ENCODE measurements around the gene TMPRSS13. TPM values are rescaled to one million over a fixed set of nuclear protein-coding genes. Genes with fewer than 3 reads are reported as not detected.

The TMPRSS13 gene
- total and polyA plus RNA-seq, 2 of the 13 experiments (the other 11 are each of a cell fraction or from before 2014, with no cell fraction given), result not detected

- ChIA-PET POLR2A (no interaction called here), CTCF (ENCODE audit: low intra/inter-chr PET ratio, low total read pairs) (no interaction called here)
- 25% methylated on average over 10 of the region's 10 CpGs for WGBS (ENCODE audit: low lambda C conversion rate)
- in situ Hi-C loops (cut with HindIII; ENCODE audit: extremely low pct_ligation_motif_present, low pct_unique_long_range_greater_than_20kb) (no loop called here), intact Hi-C loops (cut with micrococcal nuclease; ENCODE audit: unreplicated experiment) (no loop called here)
- DNase-seq (ENCODE audit: low spot score) (no peak), ATAC-seq (no peak), FAIRE-seq (no peak)
- no peaks in the 10 kb centered on the region for H3K4me1 ChIP-seq (ENCODE audit: insufficient read depth, low read length)
- no peaks in the 10 kb centered on the region for H3K79me2 ChIP-seq (ENCODE audit: insufficient read depth, low read length)
- H3K27ac ChIP-seq (ENCODE audit: extremely low read length, insufficient read depth, low read length), result no peak overlapping the region
- H3K4me3 ChIP-seq (replicated peaks in 1 of 3; ENCODE audit: insufficient read depth in 1 of 3, low read depth in 2 of 3, low read length in 3 of 3), result no peak overlapping the region
- no TSS peak for BruUV-seq (replicated peaks)
- peaks cover 0 to 5% of the 10 kb centered on the region in 2 experiments; a peak in 1 of 5 replicates for H3K27me3 ChIP-seq (ENCODE audit: control insufficient read depth in 1 of 2, insufficient read depth in 2 of 2, low read length in 2 of 2)
- H3K9me3 ChIP-seq (ENCODE audit: low read length), result no peaks in the 10 kb centered on the region
- TF ChIP-seq RNF219 (CRISPR knock-in tag; IDR thresholded peaks at IDR 0.05) (no peak), ZMAT3 (CRISPR knock-in tag; conservative IDR thresholded peaks at IDR 0.05) (no peak)
- no peak overlapping the region for H3K9ac ChIP-seq (ENCODE audit: insufficient read depth, low read depth, low read length)
- H4K20me1 ChIP-seq (ENCODE audit: insufficient read depth, low read length), result no peaks in the 10 kb centered on the region
- H2AFZ ChIP-seq (ENCODE audit: low read length), result no peak overlapping the region
- H3K4me2 ChIP-seq (ENCODE audit: low read depth, low read length), result no peak overlapping the region
- H3K36me3 ChIP-seq (replicated peaks in 1 of 2; ENCODE audit: control insufficient read depth in 1 of 2, insufficient read depth in 2 of 2, low read length in 2 of 2), result no peaks in the 10 kb centered on the region
Measured at GRCh38 chr11:117961896-117962295, 32.7 kb upstream of the TMPRSS13 start.

DNA sequence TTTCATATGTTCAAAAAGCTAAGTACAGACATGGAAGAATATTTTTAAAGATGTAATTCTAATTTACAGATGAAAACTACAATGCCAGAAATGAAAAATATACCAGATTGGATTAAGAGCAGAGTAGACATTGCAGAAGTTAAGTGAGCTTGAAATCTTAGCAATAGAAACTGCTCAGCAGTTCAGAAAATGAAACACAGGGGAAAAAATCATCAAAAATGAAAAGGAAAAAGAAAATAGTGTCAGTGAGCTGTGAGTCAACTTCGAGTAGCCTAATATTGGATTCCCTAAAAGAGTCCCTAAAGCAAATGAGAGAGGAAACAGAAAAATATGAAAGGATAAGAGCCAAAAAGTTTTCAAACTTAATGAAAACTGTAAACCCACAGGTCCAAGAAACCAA is 31.2 kb upstream of the TMPRSS13 start:
- no peaks in the 10 kb centered on the region for H3K9me3 ChIP-seq (ENCODE audit: low read length)
- POLR2A ChIA-PET, result no interaction called here
- DNase-seq (ENCODE audit: low spot score), result no peak
- H2AFZ ChIP-seq (ENCODE audit: low read length), result no peak overlapping the region
- H3K4me3 ChIP-seq (replicated peaks in 1 of 3; ENCODE audit: insufficient read depth in 1 of 3, low read depth in 2 of 3, low read length in 3 of 3), result no peak overlapping the region
- no peaks in the 10 kb centered on the region for H3K79me2 ChIP-seq (ENCODE audit: insufficient read depth, low read length)
- no peak for ATAC-seq
- no peak overlapping the region for H3K4me2 ChIP-seq (ENCODE audit: low read depth, low read length)
- no peaks in the 10 kb centered on the region for H4K20me1 ChIP-seq (ENCODE audit: insufficient read depth, low read length)
- intact Hi-C loops (cut with micrococcal nuclease; ENCODE audit: unreplicated experiment), result no loop called here
- no peaks in the 10 kb centered on the region for H3K27me3 ChIP-seq (ENCODE audit: control insufficient read depth in 1 of 2, insufficient read depth in 2 of 2, low read length in 2 of 2)
- 0% methylated on average over 1 of the region's 1 CpG for WGBS (ENCODE audit: low lambda C conversion rate)
- no peak overlapping the region for H3K27ac ChIP-seq (ENCODE audit: extremely low read length, insufficient read depth, low read length)
- H3K9ac ChIP-seq (ENCODE audit: insufficient read depth, low read depth, low read length), result no peak overlapping the region
- no peaks in the 10 kb centered on the region for H3K4me1 ChIP-seq (ENCODE audit: insufficient read depth, low read length)
- no peaks in the 10 kb centered on the region for H3K36me3 ChIP-seq (replicated peaks in 1 of 2; ENCODE audit: control insufficient read depth in 1 of 2, insufficient read depth in 2 of 2, low read length in 2 of 2)
- no peak for FAIRE-seq
- in situ Hi-C loops (cut with HindIII; ENCODE audit: extremely low pct_ligation_motif_present, low pct_unique_long_range_greater_than_20kb), result no loop called here
- BruUV-seq (replicated peaks), result no TSS peak
- CTCF ChIA-PET (ENCODE audit: low intra/inter-chr PET ratio, low total read pairs), result no interaction called here
- TF ChIP-seq ZZZ3 (CRISPR knock-in tag; IDR thresholded peaks at IDR 0.05; ENCODE audit: borderline replicate concordance) (no peak), MATR3 (CRISPR knock-in tag; IDR thresholded peaks at IDR 0.05) (no peak), ZSCAN29 (CRISPR knock-in tag; conservative IDR thresholded peaks at IDR 0.05) (no peak), ZKSCAN8 (CRISPR knock-in tag; IDR thresholded peaks at IDR 0.05; ENCODE audit: borderline replicate concordance) (no peak), IKZF5 (CRISPR knock-in tag; IDR thresholded peaks at IDR 0.05) (no peak), ZNF350 (CRISPR knock-in tag; IDR thresholded peaks at IDR 0.05; ENCODE audit: borderline replicate concordance, low read depth) (no peak), ZNF501 (CRISPR knock-in tag; IDR thresholded peaks at IDR 0.05) (no peak), POLR2G (IDR thresholded peaks at IDR 0.05; ENCODE audit: low read depth, low read length) (no peak), SNAPC5 (CRISPR knock-in tag; IDR thresholded peaks at IDR 0.05; ENCODE audit: borderline replicate concordance) (no peak)
- TF ChIP-seq, protein P1, sequence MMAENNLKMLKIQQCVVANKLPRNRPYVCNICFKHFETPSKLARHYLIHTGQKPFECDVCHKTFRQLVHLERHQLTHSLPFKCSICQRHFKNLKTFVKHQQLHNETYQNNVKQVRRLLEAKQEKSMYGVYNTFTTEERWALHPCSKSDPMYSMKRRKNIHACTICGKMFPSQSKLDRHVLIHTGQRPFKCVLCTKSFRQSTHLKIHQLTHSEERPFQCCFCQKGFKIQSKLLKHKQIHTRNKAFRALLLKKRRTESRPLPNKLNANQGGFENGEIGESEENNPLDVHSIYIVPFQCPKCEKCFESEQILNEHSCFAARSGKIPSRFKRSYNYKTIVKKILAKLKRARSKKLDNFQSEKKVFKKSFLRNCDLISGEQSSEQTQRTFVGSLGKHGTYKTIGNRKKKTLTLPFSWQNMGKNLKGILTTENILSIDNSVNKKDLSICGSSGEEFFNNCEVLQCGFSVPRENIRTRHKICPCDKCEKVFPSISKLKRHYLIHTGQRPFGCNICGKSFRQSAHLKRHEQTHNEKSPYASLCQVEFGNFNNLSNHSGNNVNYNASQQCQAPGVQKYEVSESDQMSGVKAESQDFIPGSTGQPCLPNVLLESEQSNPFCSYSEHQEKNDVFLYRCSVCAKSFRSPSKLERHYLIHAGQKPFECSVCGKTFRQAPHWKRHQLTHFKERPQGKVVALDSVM (CRISPR knock-in tag; IDR thresholded peaks at IDR 0.05), result no peak

Data from HepG2 (cell line).